Umbilical cord (tissue), 2 donors: ENCODE results near the gene SLC22A7. TPM values are rescaled to one million over a fixed set of nuclear protein-coding genes. Genes with fewer than 3 reads are reported as not detected.
A peak's percentile ranks its signal among the peaks of the same experiment; 100 is the strongest.

Experiments
- DNase-seq: peaks from one replicate; pipeline ENCODE4 v3.0.0-alpha.2; 2015; ENCODE audit warnings: low spot score
- total RNA-seq: library from RNA; depleted of rRNA; stranded (reverse); fragments of >200 nt; gene quantifications from one replicate; pipeline ENCODE4 v1.2.3, GENCODE V29; 2014; ENCODE audit warnings: low replicate concordance; ENCODE audit not compliant: insufficient read depth

Gene SLC22A7
- total RNA-seq, 1 donor from 2014 or later, result not detected

- no peak for DNase-seq
Observed at GRCh38 chr6:43265564-43265963, 32.5 kb upstream of the SLC22A7 start.

DNA sequence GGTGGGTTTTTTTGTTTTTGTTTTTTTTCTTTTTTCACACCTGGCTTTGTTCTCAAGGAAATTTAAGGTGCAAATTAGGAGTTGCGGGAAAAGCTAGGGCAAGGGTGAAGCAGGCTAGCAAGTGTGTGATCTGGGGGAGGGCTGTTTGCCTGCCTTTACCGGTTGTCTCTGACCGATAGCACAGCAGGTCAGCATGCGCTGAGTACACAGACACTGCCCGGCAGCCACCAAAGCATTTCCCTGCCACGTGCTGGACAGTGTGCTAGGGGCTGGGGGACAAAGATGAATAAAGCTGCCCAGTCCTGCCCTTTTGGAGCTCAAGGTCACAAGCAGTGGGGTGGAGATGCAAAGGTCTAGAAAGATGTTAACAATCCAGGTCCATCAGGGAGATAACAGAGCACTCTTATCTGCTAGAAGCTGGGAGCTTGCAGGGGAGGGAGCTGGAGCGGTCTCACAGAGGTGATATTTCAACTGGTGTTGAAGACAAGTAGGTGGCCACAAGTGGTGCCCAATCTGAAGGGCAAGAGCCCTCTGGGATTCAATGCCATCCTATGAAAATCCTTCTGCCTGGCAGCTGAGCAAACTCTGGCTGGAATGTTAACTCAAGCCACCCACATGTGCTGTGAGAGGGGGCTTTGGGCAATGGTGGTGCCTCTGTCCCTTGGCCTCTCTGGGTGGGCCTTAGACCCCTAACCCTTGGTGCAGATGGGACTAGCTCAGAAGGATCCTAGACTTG, 30.3 kb upstream of the SLC22A7 start:
- DNase-seq, result no peak

DNA sequence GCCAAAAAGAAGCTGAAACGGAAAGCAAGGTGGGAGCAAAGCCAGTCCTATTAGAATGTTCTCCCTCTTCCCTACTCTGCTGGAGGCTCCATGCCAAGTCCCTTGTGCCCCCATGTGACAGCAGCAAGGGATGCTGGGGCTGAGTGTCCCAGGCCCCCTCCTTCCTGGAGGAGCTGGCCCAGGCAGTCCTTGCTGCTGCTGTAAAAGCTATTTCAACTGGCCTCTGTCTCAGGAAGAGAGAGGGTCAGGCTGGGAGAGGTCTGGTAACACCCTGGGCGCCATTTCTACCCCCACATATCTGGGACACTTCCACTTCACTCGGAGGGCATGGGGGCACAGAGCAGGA, 29.7 kb upstream of the SLC22A7 start:
- peak; percentile 44 for DNase-seq

DNA sequence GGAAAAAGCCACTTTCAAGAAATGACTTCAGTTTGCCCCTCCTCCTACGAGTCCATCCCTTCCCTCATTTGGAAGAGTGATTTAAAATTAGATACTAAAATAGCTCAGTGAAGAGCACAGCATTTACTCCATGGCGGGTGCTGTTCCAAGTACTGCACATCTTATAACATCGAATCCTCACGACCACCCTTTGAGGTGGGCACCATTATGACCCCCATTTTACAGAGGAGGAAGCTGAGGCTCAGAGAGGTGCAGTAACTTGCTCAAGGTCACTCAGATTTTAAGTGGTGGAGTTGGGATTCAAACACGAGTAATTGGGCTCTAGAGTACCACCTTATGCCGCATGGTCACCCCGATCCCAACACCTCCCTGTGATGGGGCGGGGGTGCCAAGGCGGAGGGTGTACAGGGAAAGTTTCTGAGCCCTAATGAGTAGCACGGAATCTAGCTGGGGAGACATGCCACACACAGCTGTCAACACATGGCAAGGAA, 29.2 kb upstream of the SLC22A7 start:
- DNase-seq, result no peak

DNA sequence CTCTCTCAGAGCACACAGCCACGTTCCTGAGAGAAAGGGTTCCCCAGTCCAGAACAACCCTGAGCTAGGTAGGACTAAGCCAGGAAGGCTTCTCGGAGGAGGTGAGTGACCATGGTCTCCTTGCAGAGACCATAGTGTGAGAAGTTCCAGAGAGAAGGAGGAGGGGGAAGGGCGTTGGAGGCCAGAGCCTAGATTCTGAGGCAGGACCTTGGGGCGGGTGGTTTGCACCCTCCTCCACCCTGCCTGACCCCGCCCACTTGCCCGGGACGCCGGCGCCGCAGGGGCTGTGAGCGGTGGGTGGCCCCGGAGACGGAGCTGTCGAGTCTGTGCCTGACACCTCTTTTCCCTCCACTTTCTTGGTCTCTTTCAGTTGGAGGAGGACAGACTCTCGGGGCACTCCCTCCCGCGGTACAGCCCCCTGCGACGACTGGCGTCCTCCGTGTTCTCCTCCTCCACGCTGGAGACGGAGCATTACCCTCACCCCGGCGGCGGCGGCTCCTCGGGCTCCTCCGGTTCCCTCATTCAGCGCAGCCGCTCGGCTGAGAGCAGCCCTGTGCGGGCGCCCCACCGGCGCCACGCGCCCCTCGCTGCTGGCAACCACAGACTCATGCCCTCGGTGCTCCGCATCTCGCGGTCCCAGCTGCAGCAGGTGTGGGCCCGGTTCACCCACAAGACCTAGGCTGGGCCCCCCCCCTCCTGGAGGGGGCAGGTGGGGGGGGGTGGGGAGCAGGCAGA, 28.6 kb upstream of the SLC22A7 start:
- no peak for DNase-seq

- DNase-seq, result no peak
Observed at GRCh38 chr6:43271103-43271815, 26.8 kb upstream of the SLC22A7 start.

DNA sequence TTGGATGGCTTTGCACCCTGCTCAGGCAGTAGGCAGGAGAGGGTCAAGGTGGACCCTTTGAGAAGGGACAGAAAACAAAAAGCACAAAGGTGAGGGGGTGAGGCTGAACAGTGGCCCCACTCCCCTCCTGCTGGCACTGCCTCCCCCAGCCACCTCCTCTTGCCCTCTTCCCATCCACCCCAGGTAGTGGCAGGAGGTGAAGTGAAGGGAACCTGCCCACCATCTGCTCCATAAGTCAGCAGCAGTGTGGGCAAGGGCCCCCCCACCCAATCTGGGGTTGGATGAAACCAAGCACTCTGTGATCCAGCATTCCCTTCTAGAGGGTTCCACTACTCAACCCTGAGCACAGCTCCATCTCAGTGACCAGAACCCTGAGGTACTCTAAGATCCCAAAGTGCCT, 26.1 kb upstream of the SLC22A7 start:
- no peak for DNase-seq

DNA sequence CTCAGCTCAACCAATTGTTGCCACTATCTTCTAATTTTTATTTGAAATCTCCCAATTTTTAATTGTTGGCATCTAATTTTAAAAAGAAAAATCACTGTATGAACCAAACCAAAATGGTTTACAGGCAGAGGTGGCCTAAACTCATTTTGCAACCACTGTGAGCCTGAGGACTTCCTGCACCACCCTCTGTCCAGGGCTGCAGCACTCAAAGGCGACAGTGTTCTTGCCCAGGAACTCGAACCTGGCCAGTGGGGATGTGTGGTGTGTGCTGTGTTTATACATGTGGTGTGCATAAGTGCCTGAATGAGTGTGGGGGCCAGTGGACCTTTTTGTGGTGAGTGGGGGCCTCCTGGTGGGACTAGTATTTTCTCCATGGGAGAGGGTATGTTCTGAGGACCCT, 24.4 kb upstream of the SLC22A7 start:
- no peak for DNase-seq

- DNase-seq, result no peak
Observed at GRCh38 chr6:43274127-43274915, 23.7 kb upstream of the SLC22A7 start.

GRCh38 chr6:43274916-43275597, 23.0 kb upstream of the SLC22A7 start:
- no peak for DNase-seq

GRCh38 chr6:43275801-43276576, 22.1 kb upstream of the SLC22A7 start:
- no peak for DNase-seq

GRCh38 chr6:43276577-43277305, 21.3 kb upstream of the SLC22A7 start:
- no peak for DNase-seq

DNA sequence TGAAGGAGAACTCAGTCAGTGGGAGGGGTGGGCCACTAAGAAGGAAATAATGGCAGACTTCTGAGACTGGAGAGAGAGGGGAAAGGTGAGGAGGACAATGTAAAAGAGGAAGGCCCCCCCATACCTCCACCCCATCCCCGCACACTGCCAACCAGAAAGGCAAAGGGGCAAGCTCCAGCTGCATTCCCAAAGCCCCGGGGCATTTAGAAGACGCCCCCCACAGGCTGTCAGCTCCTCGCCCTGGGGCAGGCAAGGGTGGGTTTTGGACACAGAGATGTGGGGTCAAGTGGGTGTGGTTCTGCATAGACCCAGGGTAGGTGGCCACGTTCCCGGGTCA, 20.8 kb upstream of the SLC22A7 start:
- DNase-seq, result no peak

DNA sequence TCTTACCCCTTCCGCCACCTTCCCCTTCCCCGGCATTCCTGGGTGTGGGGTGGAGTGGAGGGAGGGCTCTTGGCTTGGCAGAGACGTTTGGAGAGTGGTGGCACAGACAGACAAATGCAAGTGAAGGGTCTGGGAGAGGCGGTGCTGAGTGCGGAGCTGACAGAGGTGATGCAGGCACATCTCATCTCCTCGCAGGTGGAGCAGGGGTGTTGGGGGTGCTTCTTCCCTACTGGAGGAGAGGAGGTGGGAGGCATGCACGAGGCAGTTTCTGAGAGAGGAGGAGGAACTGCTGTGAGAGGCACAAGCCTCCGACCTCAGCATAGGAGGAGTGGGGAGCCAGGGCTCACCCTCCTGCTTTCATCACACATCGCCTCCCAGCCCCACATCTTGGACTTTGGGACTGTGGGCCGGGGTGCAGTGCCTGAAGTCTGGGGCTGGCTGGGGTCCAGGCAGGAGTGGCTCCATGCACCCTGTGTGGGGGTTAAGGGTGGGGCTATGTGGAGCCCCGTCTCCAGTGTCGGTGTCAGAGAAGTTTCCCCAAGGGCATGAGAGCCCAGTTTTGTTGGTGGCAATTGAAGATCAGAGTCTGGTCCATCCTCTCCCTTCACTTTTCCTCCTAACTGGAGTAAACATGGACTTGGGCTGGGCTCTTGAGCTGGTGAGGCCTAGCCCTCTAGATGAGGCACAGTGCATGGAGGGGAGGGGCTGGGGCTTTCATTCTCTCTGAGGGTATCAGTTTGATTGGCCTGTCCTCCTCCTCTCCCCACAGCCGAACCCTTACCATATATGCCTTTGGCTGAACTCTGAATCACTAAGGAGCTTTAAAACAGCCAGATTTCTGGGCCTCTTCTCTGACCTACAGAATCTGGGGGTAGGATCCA, 20.2 kb upstream of the SLC22A7 start:
- DNase-seq, result peak; percentile 83

GRCh38 chr6:43278524-43279078, 19.5 kb upstream of the SLC22A7 start:
- no peak for DNase-seq

DNA sequence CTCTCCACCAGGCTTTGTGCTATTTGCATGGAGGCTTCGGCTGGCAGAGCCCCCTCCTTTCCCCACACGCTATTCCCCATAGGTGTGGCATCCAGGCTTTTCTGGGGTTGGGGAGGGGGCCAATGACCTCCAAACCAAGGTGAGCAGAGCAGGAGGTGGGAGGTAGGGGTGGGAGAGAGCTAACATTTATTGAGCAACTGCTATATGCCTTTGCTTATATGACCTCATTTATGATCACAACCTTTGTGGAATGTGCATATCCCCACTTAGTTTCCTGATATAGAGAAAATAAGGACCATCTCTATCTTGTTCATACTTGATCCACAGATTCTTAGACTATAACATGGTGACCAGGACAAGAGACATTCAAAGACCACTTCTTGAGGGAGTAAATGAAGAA, 17.8 kb upstream of the SLC22A7 start:
- DNase-seq, result no peak

GRCh38 chr6:43282060-43282459, 16.0 kb upstream of the SLC22A7 start:
- no peak for DNase-seq
